Activated CD4-positive, alpha-beta memory T cell treated with anti-CD3 and anti-CD28 coated beads for 36 hours (primary cell): ENCODE measurements around the gene PYGM. TPM values are rescaled to one million over a fixed set of nuclear protein-coding genes. Genes with fewer than 3 reads are reported as not detected.
A peak's percentile ranks its signal among the peaks of the same experiment; 100 is the strongest.

Experiments used
- CTCF ChIA-PET: fragments of 350-600 bp; sonication (Branson Sonifier 250); formaldehyde crosslinking; loops from one replicate; lab custom pipeline; 2021; ENCODE audit warnings: antibody characterized with exemption, inconsistent platforms; lab: Charles Lee
- POLR2A ChIA-PET: fragments of 350-600 bp; sonication (Branson Sonifier 250); formaldehyde crosslinking; loops from one replicate; lab custom pipeline; 2021; ENCODE audit warnings: antibody characterized with exemption; lab: Charles Lee
- DNase-seq: peaks from one replicate; pipeline ENCODE4 v3.0.0-alpha.2; 2020
- H3K27ac Mint-ChIP-seq: one replicate; pipeline ENCODE4 v1.8.0; 2021; ENCODE audit warnings: mixed read lengths
- H3K27me3 Mint-ChIP-seq: one replicate; pipeline ENCODE4 v1.8.0; 2021; ENCODE audit warnings: mixed read lengths
- H3K36me3 Mint-ChIP-seq: one replicate; pipeline ENCODE4 v1.8.0; 2021; ENCODE audit warnings: mixed read lengths
- H3K4me1 Mint-ChIP-seq: one replicate; pipeline ENCODE4 v1.8.0; 2021; ENCODE audit warnings: low read depth, mixed read lengths
- H3K4me3 Mint-ChIP-seq: one replicate; pipeline ENCODE4 v1.8.0; 2021; ENCODE audit warnings: mild to moderate bottlenecking, mixed read lengths
- H3K9me3 Mint-ChIP-seq: one replicate; pipeline ENCODE4 v1.8.0; 2021; ENCODE audit warnings: mixed read lengths
- intact Hi-C: fragments of 100-400 bp; cut with micrococcal nuclease; formaldehyde crosslinking; loops from one replicate; pipeline ENCODE4 v1.15.1; 2023
- total RNA-seq, 2 experiments: library from RNA; stranded (reverse); gene quantifications; one replicate each; pipeline ENCODE4 v1.2.3, GENCODE V29; 2021

PYGM gene
- total RNA-seq, 2 experiments from 2014 or later: 0.94 to 1.6 TPM

GRCh38 chr11:64726867-64727530, 32.8 kb downstream of the PYGM start:
- CTCF ChIA-PET: interaction anchor here (1.1 to 1.6 kb wide), 3 partner anchors 15 to 278 kb away, joined by 3 to 7 read pairs (median 4); no protein-coding TSS in a partner anchor
- Mint-ChIP-seq H3K4me3 (no peak overlapping the region), H3K27me3 (peaks cover 5% of the 10 kb centered on the region), H3K36me3 (no peaks in the 10 kb centered on the region), H3K9me3 (no peaks in the 10 kb centered on the region), H3K4me1 (peaks cover 6% of the 10 kb centered on the region), H3K27ac (no peak overlapping the region)
- POLR2A ChIA-PET: interaction anchor here (1.3 kb wide), 1 partner anchor 9 kb away, joined by 7 read pairs; no protein-coding TSS in a partner anchor
- no peak for DNase-seq
- intact Hi-C loops: no loop called here

- H3K36me3 Mint-ChIP-seq: no peaks in the 10 kb centered on the region
- H3K27ac Mint-ChIP-seq: no peak overlapping the region
- H3K27me3 Mint-ChIP-seq: peaks cover 6% of the 10 kb centered on the region
- intact Hi-C loops: no loop called here
- H3K4me3 Mint-ChIP-seq: no peak overlapping the region
- DNase-seq: no peak
- ChIA-PET CTCF (interaction anchor here (1.5 to 1.6 kb wide), 2 partner anchors 38 to 277 kb away, joined by 3 to 7 read pairs; no protein-coding TSS in a partner anchor), POLR2A (no interaction called here)
- H3K9me3 Mint-ChIP-seq: no peaks in the 10 kb centered on the region
- peaks cover 6% of the 10 kb centered on the region for H3K4me1 Mint-ChIP-seq
These were observed 33.5 kb downstream of the PYGM start for GRCh38 chr11:64726211-64726641.

GRCh38 chr11:64724863-64725532, 34.8 kb downstream of the PYGM start:
- no peak for DNase-seq
- Mint-ChIP-seq H3K36me3 (no peaks in the 10 kb centered on the region), H3K4me1 (peaks cover 6% of the 10 kb centered on the region), H3K27me3 (peaks cover 11% of the 10 kb centered on the region), H3K9me3 (no peaks in the 10 kb centered on the region), H3K4me3 (no peak overlapping the region), H3K27ac (no peak overlapping the region)
- ChIA-PET CTCF (interaction anchor here (1.0 to 1.8 kb wide), 2 partner anchors 10 to 36 kb away, joined by 3 to 5 read pairs; no protein-coding TSS in a partner anchor), POLR2A (no interaction called here)
- intact Hi-C loops: no loop called here

GRCh38 chr11:64723907-64724862, 35.6 kb downstream of the PYGM start:
- intact Hi-C loops: loop anchor here (1.0 to 2.0 kb wide), 3 partner anchors 19 to 275 kb away; no protein-coding TSS in a partner anchor
- POLR2A ChIA-PET: no interaction called here
- H3K27ac Mint-ChIP-seq: no peak overlapping the region

GRCh38 chr11:64723117-64723906, 36.5 kb downstream of the PYGM start, which contains the start of gene NRXN2:
Gene NRXN2 (minus strand): TSS chr11:64723197. CDS start chr11:64713699, 9,498 bp downstream.
- peak; percentile 91 for DNase-seq
- POLR2A ChIA-PET: no interaction called here

More at GRCh38 chr11:64723907-64724862, 35.6 kb downstream of the PYGM start:
- H3K36me3 Mint-ChIP-seq: no peaks in the 10 kb centered on the region
- DNase-seq: no peak
- peaks cover 6% of the 10 kb centered on the region for H3K4me1 Mint-ChIP-seq
- H3K4me3 Mint-ChIP-seq: peak overlapping the region; percentile 59
- CTCF ChIA-PET: interaction anchor here (1.0 to 1.8 kb wide), 2 partner anchors 11 to 35 kb away, joined by 3 to 5 read pairs; no protein-coding TSS in a partner anchor
- H3K27me3 Mint-ChIP-seq: peaks cover 13% of the 10 kb centered on the region
- no peaks in the 10 kb centered on the region for H3K9me3 Mint-ChIP-seq

GRCh38 chr11:64722141-64723065, 37.4 kb downstream of the PYGM start:
- no peaks in the 10 kb centered on the region for H3K36me3 Mint-ChIP-seq
- peaks cover 19% of the 10 kb centered on the region for H3K27me3 Mint-ChIP-seq
- H3K9me3 Mint-ChIP-seq: no peaks in the 10 kb centered on the region
- no peak for DNase-seq
- intact Hi-C loops: loop anchor here (1.0 to 2.0 kb wide), 3 partner anchors 20 to 273 kb away; no protein-coding TSS in a partner anchor
- peaks cover 6% of the 10 kb centered on the region for H3K4me1 Mint-ChIP-seq
- H3K27ac Mint-ChIP-seq: no peak overlapping the region
- H3K4me3 Mint-ChIP-seq: no peak overlapping the region
- CTCF ChIA-PET: interaction anchor here (1.3 kb wide), 1 partner anchor 34 kb away, joined by 6 read pairs; no protein-coding TSS in a partner anchor
- POLR2A ChIA-PET: no interaction called here

More at GRCh38 chr11:64723117-64723906, 36.5 kb downstream of the PYGM start, which contains the start of gene NRXN2:
- peaks cover 6% of the 10 kb centered on the region for H3K4me1 Mint-ChIP-seq
- intact Hi-C loops: loop anchor here (1.0 to 2.0 kb wide), 3 partner anchors 19 to 274 kb away; no protein-coding TSS in a partner anchor
- CTCF ChIA-PET: no interaction called here
- H3K4me3 Mint-ChIP-seq: peak within 1 kb of the TSS; percentile 59
- peaks cover 15% of the 10 kb centered on the region for H3K27me3 Mint-ChIP-seq
- no peaks in the 10 kb centered on the region for H3K36me3 Mint-ChIP-seq
- no peaks in the 10 kb centered on the region for H3K9me3 Mint-ChIP-seq
- peak within 1 kb of the TSS; percentile 28 for H3K27ac Mint-ChIP-seq

- H3K27me3 Mint-ChIP-seq: peaks cover 28% of the 10 kb centered on the region
- POLR2A ChIA-PET: no interaction called here
These were observed 38.4 kb downstream of the PYGM start for GRCh38 chr11:64721359-64721699.

GRCh38 chr11:64720640-64721358, 39.0 kb downstream of the PYGM start:
- CTCF ChIA-PET: interaction anchor here (2.1 kb wide), 1 partner anchor 32 kb away, joined by 10 read pairs; no protein-coding TSS in a partner anchor
- Mint-ChIP-seq H3K27me3 (peaks cover 33% of the 10 kb centered on the region), H3K4me1 (peaks cover 6% of the 10 kb centered on the region), H3K9me3 (no peaks in the 10 kb centered on the region), H3K27ac (no peak overlapping the region), H3K36me3 (no peaks in the 10 kb centered on the region), H3K4me3 (no peak overlapping the region)
- DNase-seq: no peak
- intact Hi-C loops: no loop called here
- POLR2A ChIA-PET: no interaction called here

More at GRCh38 chr11:64721359-64721699, 38.4 kb downstream of the PYGM start:
- Mint-ChIP-seq H3K9me3 (no peaks in the 10 kb centered on the region), H3K27ac (no peak overlapping the region), H3K4me3 (no peak overlapping the region), H3K4me1 (peaks cover 6% of the 10 kb centered on the region), H3K36me3 (no peaks in the 10 kb centered on the region)
- no peak for DNase-seq
- CTCF ChIA-PET: no interaction called here
- intact Hi-C loops: no loop called here

GRCh38 chr11:64720167-64720566, 39.6 kb downstream of the PYGM start:
- H3K36me3 Mint-ChIP-seq: no peaks in the 10 kb centered on the region
- ChIA-PET POLR2A (no interaction called here), CTCF (interaction anchor here (2.1 kb wide), 1 partner anchor 31 kb away, joined by 10 read pairs; no protein-coding TSS in a partner anchor)
- H3K9me3 Mint-ChIP-seq: no peaks in the 10 kb centered on the region
- no peak overlapping the region for H3K4me3 Mint-ChIP-seq
- H3K4me1 Mint-ChIP-seq: peaks cover 6% of the 10 kb centered on the region
- no peak overlapping the region for H3K27ac Mint-ChIP-seq
- intact Hi-C loops: no loop called here
- peaks cover 37% of the 10 kb centered on the region for H3K27me3 Mint-ChIP-seq
- no peak for DNase-seq
